ENCODE data around the gene NFIB. TPM values are rescaled to one million over a fixed set of nuclear protein-coding genes. Genes with fewer than 3 reads are reported as not detected.

The NFIB gene
- total RNA-seq, 1 donor from 2014 or later = 0.30 TPM

GRCh38 chr9:14308853-14309145 lies 5.1 kb downstream of the NFIB start:
- no peaks in the 10 kb centered on the region for H3K36me3 ChIP-seq
- Mint-ChIP-seq H3K4me1 (peaks cover 20% of the 10 kb centered on the region), H3K27me3 (ENCODE audit: insufficient read depth, low read depth) (peaks cover 12% of the 10 kb centered on the region), H3K27ac (no peak overlapping the region), H3K4me3 (no peak overlapping the region), H3K36me3 (peaks cover 6% of the 10 kb centered on the region), H3K9me3 (no peaks in the 10 kb centered on the region)
- H3K4me3 ChIP-seq = no peak overlapping the region
- DNase-seq (ENCODE audit: low spot score) = no peak
- peaks cover 16% of the 10 kb centered on the region for H4K20me1 ChIP-seq (ENCODE audit: low read depth)
- H3K27ac ChIP-seq = no peak overlapping the region
- TF ChIP-seq CTCF (IDR thresholded peaks at IDR 0.05) (no peak), EZH2phosphoT487 (IDR thresholded peaks at IDR 0.05) (no peak), EZH2 (IDR thresholded peaks at IDR 0.05) (no peak)
- peaks cover 3% of the 10 kb centered on the region for H3K4me1 ChIP-seq
- H3F3A ChIP-seq (ENCODE audit: low read depth) = peaks cover 5% of the 10 kb centered on the region
- peaks cover 40% of the 10 kb centered on the region for H3K27me3 ChIP-seq
- no peaks in the 10 kb centered on the region for H3K9me3 ChIP-seq (ENCODE audit: low read depth)
- H3K9ac ChIP-seq = no peak overlapping the region
- H2AFZ ChIP-seq (replicated peaks) = no peak overlapping the region
- peaks cover 7% of the 10 kb centered on the region for H3K79me2 ChIP-seq (ENCODE audit: low read depth)
- no peak overlapping the region for H3K4me2 ChIP-seq

GRCh38 chr9:14307989-14308852 lies 5.7 kb downstream of the NFIB start:
- peaks cover 20% of the 10 kb centered on the region for H3K4me1 Mint-ChIP-seq
- Histone ChIP-seq H3K27me3 (peaks cover 34% of the 10 kb centered on the region), H3K4me1 (no peaks in the 10 kb centered on the region), H3K36me3 (no peaks in the 10 kb centered on the region), H3K9ac (no peak overlapping the region), H4K20me1 (ENCODE audit: low read depth) (peaks cover 10% of the 10 kb centered on the region), H3F3A (ENCODE audit: low read depth) (peaks cover under 1% of the 10 kb centered on the region), H3K4me2 (no peak overlapping the region), H2AFZ (replicated peaks) (no peak overlapping the region), H3K27ac (no peak overlapping the region), H3K9me3 (ENCODE audit: low read depth) (no peaks in the 10 kb centered on the region), H3K79me2 (ENCODE audit: low read depth) (peaks cover 7% of the 10 kb centered on the region), H3K4me3 (no peak overlapping the region)
- no peak overlapping the region for H3K4me3 Mint-ChIP-seq
- H3K27me3 Mint-ChIP-seq (ENCODE audit: insufficient read depth, low read depth) = peaks cover 9% of the 10 kb centered on the region
- TF ChIP-seq CTCF (IDR thresholded peaks at IDR 0.05) = no peak
- TF ChIP-seq EZH2phosphoT487 (IDR thresholded peaks at IDR 0.05) = no peak
- DNase-seq (ENCODE audit: low spot score) = no peak
- no peaks in the 10 kb centered on the region for H3K9me3 Mint-ChIP-seq
- H3K27ac Mint-ChIP-seq = no peak overlapping the region
- H3K36me3 Mint-ChIP-seq = peaks cover 6% of the 10 kb centered on the region

- Histone ChIP-seq H3K4me3 (no peak overlapping the region), H4K20me1 (ENCODE audit: low read depth) (no peaks in the 10 kb centered on the region), H3F3A (ENCODE audit: low read depth) (no peaks in the 10 kb centered on the region), H3K79me2 (ENCODE audit: low read depth) (peaks cover 7% of the 10 kb centered on the region), H3K36me3 (no peaks in the 10 kb centered on the region), H3K9me3 (ENCODE audit: low read depth) (no peaks in the 10 kb centered on the region), H3K27ac (no peak overlapping the region), H3K4me1 (peaks cover 7% of the 10 kb centered on the region), H3K4me2 (no peak overlapping the region), H3K27me3 (peaks cover 22% of the 10 kb centered on the region), H2AFZ (replicated peaks) (no peak overlapping the region), H3K9ac (no peak overlapping the region)
- no peaks in the 10 kb centered on the region for H3K27me3 Mint-ChIP-seq (ENCODE audit: insufficient read depth, low read depth)
- no peak overlapping the region for H3K27ac Mint-ChIP-seq
- peaks cover 6% of the 10 kb centered on the region for H3K36me3 Mint-ChIP-seq
- H3K4me3 Mint-ChIP-seq = no peak overlapping the region
- no peaks in the 10 kb centered on the region for H3K9me3 Mint-ChIP-seq
- peaks cover 16% of the 10 kb centered on the region for H3K4me1 Mint-ChIP-seq
- TF ChIP-seq EZH2phosphoT487 (IDR thresholded peaks at IDR 0.05) = no peak
- no peak for TF ChIP-seq EZH2 (IDR thresholded peaks at IDR 0.05)
- no peak for TF ChIP-seq CTCF (IDR thresholded peaks at IDR 0.05)
- peak; percentile 7 for DNase-seq (ENCODE audit: low spot score)
Observed at GRCh38 chr9:14306672-14307660, 7.0 kb downstream of the NFIB start.
